ENCODE measurements around the gene TGFB2.

Gene TGFB2

DNA sequence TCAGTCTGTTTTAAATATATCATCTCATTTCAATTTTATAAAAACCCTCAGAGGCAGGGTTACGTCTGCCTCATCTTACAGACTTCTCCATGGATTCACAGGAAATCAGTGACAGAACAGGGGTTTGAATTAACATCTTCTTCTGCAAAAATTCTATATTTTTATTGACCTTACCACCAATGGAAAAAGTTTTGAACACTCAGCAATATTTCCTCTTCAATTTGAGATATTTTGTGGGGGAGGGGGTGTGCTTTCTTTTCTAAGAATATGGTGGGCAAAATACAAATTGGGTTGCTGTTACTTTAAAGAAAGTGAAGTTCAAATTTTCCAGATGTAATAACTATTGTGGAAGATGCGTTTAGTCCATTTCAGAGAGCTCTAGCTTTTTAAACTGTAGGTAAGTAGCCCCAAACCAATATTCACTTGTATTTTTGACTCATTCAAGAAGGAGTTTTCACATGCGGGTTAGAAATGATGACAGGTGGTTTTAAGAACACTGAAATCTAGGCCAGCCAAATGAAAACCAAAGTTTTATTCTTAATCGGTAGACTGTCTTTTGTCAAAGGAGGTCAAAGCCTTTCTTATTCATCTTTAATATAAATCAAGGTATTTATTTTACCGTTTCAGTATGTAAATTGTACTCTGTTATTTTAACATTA is 17.4 kb downstream of the TGFB2 start:
- Mint-ChIP-seq H3K27me3 (peaks cover 11% of the 10 kb centered on the region), H3K27ac (no peak overlapping the region), H3K4me1 (no peaks in the 10 kb centered on the region), H3K36me3 (no peaks in the 10 kb centered on the region), H3K4me3 (no peak overlapping the region), H3K9me3 (no peaks in the 10 kb centered on the region)
- CTCF ChIA-PET = no interaction called here
- no peak for DNase-seq

DNA sequence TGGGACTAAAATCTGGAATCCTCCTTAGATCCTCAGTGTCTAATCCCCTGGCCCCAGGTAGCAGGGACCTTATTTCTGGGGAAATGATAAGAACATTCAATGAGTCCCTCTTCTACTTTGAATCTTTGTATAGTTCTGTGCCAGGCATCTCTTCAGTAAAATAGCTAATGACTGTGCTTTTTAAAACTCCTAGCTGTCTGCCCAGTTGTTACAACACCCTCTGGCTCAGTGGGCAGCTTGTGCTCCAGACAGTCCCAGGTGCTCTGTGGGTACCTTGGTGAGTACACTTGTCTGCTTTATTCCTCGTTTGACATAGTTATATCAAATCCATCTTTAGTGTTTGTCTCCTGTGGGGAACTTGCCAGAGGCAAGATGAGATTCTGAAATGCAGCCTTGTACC is 18.0 kb downstream of the TGFB2 start:
- H3K4me1 Mint-ChIP-seq = no peaks in the 10 kb centered on the region
- H3K27me3 Mint-ChIP-seq = peaks cover 11% of the 10 kb centered on the region
- no peak overlapping the region for H3K27ac Mint-ChIP-seq
- H3K9me3 Mint-ChIP-seq = no peaks in the 10 kb centered on the region
- H3K36me3 Mint-ChIP-seq = no peaks in the 10 kb centered on the region
- no peak overlapping the region for H3K4me3 Mint-ChIP-seq
- CTCF ChIA-PET = no interaction called here
- no peak for DNase-seq

DNA sequence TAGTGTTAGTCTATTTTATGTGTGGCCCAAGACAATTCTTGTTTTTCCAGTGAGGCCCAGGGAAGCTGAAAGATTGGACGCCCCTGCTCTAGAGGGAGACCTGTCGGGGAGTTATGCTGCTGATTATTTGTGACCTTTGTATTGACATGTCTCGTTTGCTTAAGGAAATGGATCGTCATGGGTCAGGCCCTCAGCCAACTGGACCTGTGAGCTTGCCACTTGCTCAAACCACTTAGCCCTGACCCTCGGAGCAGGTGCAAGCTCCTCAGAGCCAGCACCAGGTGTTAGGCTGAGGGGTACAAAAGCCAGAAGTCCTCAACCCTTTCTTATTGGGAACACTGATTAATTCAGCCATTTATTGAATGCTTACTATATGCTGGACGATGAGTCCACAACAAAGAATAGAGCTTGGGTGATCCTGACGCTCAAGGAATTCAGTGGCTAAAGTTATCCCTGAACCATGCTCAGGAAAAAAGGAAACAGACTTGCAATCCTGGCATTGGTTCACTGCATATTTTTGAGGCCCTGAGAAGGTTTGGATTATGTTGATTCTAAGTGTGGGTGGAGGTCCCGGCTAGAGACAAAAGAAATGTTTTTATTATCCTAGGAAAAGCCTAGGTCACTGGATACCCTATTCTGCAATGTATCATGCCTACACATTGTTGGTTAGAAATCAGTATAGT is 19.0 kb downstream of the TGFB2 start:
- no peaks in the 10 kb centered on the region for H3K36me3 Mint-ChIP-seq
- H3K4me1 Mint-ChIP-seq = no peaks in the 10 kb centered on the region
- no peaks in the 10 kb centered on the region for H3K9me3 Mint-ChIP-seq
- CTCF ChIA-PET = no interaction called here
- peaks cover 6% of the 10 kb centered on the region for H3K27me3 Mint-ChIP-seq
- no peak overlapping the region for H3K4me3 Mint-ChIP-seq
- no peak for DNase-seq
- H3K27ac Mint-ChIP-seq = no peak overlapping the region

DNA sequence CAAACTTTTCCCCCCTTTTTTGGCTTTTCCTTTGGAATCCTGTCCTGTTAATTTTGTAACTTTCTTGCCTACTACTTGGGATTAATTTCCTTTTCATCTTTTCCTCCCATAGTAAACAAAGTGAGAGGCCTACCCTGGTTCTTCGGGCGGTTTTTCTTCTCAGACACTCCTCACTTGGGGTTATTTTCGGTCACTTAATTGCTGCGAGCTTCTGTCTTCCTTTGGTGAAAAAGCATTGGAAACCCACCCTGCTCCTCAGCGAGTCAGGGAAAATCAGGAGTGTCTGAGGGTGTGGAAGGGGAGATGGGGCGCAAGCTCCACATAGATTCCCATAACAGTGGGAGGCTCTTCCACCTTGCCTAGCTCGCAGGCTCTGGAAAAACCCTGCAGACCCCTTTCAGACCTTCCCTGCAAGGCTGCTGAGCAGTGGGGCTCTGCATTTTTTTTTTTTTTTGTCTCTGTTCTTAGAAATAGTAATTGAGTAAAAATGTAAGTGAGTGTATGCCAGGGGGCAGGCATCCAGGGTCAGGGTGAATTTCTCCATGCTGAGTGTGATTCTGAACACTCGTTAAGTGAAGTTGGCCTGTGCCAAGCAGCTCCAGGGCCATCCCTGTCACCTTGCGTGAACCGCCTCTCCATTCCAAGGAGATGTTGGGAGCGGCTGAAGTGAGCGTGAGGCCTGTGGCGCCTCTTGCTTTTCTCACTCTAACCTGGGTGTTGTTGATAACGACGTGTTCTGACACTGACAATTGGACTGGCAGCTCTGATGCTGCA is 20.3 kb downstream of the TGFB2 start:
- DNase-seq = no peak
- H3K9me3 Mint-ChIP-seq = no peaks in the 10 kb centered on the region
- no peaks in the 10 kb centered on the region for H3K4me1 Mint-ChIP-seq
- H3K27me3 Mint-ChIP-seq = peaks cover 6% of the 10 kb centered on the region
- H3K27ac Mint-ChIP-seq = no peak overlapping the region
- CTCF ChIA-PET = no interaction called here
- no peaks in the 10 kb centered on the region for H3K36me3 Mint-ChIP-seq
- no peak overlapping the region for H3K4me3 Mint-ChIP-seq

DNA sequence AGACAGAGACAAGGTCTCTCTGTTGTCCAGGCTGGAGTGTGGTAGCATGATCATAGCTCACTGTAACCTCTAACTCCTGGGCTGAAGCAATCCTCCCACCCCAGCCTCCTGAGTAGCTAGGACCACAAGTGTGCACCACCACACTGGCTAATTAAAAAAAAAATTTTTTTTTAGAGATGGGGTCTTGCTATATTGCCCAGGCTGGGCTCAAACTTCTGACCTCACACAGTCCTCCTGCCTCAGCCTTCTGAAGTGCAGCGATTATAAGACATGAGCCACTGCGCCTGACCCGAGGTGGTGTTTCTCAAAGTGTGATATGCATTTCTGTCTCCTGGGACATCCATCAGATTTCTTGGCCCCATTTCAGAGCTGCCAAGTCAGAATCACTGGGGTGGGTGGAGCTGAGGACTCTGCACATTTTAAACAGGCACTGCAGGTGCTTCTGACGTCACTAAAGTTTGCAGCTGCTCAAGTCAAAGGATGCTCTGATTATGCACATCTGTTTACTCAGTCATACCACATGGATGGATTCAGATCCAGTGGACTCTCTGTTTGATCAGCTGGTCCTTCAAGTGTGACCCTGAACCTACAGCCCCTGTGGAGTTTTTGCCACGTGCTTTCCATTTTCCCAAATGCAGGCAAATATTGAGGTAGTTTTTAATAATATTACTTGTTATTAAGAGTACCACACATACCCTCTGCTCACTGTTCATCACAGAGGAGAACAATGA is 21.4 kb downstream of the TGFB2 start:
- CTCF ChIA-PET = no interaction called here

DNA sequence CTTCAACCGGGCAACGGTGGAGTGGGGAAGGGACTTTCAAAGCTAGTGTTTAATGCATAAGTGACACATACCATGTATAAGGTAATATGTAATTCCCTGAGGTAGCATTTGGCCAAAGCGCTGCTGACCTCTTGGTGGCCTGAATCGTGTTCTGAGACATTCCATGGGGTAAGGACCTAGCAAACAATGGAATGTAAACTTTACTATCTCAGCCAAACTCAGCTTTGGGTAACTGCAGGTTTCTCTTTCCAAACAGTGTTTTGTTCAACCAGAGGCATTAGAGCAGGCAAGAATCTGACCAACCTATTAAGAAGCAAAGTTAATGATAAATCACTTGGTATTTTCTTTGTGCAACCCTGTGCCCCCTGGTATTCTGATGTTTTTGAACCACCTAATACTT is 22.0 kb downstream of the TGFB2 start:
- Mint-ChIP-seq H3K27ac (no peak overlapping the region), H3K4me3 (no peak overlapping the region), H3K36me3 (no peaks in the 10 kb centered on the region), H3K9me3 (no peaks in the 10 kb centered on the region), H3K27me3 (peaks cover 6% of the 10 kb centered on the region), H3K4me1 (no peaks in the 10 kb centered on the region)
- CTCF ChIA-PET = no interaction called here
- no peak for DNase-seq

More for the DNA sequence above, 21.4 kb downstream of the TGFB2 start:
- no peak for DNase-seq
- H3K27ac Mint-ChIP-seq = no peak overlapping the region
- H3K4me1 Mint-ChIP-seq = no peaks in the 10 kb centered on the region
- H3K36me3 Mint-ChIP-seq = no peaks in the 10 kb centered on the region
- H3K4me3 Mint-ChIP-seq = no peak overlapping the region
- no peaks in the 10 kb centered on the region for H3K9me3 Mint-ChIP-seq
- H3K27me3 Mint-ChIP-seq = peaks cover 6% of the 10 kb centered on the region

DNA sequence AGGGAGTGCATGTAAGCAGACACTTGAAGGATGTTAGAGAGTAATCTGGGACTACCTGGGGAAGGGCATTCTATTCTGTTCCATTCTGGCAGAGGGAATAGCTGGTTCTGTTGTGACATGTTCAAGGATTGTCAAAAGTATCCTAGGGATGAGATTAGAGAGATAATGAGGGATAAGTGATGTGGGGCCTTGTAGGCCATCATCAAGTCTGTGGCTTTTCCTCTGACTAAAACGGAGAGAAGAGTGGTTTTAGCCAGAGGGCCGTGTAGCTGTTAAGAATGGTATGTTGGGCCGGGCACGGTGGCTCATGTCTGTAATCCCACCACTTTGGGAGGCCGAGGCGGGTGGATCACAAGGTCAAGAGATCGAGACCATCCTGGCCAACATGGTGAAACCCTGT is 23.6 kb downstream of the TGFB2 start:
- no peak for DNase-seq
- H3K27me3 Mint-ChIP-seq = peaks cover 11% of the 10 kb centered on the region
- H3K27ac Mint-ChIP-seq = no peak overlapping the region
- H3K4me1 Mint-ChIP-seq = no peaks in the 10 kb centered on the region
- no peak overlapping the region for H3K4me3 Mint-ChIP-seq
- CTCF ChIA-PET = no interaction called here
- H3K9me3 Mint-ChIP-seq = no peaks in the 10 kb centered on the region
- no peaks in the 10 kb centered on the region for H3K36me3 Mint-ChIP-seq

DNA sequence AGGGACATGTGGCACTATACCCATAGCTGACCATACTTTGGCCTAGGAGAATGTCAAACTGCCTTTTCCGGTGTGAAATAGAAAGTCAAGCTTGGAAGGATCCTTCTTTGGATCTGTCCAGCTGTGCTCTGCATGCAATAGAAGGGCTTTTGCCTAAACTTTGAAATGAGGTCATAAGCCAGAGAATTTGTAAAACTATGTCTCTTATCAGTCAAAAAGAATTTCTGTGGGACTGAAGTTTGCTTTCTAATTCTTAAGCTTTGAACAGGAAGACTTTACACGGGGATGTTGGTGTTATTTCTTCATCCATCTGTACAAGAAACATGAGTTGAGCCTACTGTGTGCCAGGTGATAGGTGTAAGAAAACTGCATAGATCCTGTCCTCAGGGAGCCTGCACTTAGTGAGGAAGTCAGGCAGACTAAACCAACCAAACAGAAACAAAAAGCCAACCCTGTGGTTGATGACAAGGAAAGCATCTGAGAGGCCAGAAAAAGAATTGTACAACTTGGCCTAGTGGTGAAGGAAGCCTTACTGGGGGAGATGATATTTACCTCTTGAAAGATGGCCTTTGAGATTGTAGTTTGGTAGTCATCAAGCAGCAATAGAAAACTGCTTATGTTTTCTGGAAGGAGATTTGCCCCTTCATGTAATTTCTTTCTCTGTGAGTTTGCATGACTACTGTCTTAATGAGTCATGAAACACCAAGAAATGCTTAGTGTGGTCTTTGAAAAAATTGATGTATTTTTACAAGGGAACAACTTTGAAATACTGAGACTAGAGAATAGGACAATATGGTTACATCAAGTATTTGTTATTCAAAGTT is 24.8 kb downstream of the TGFB2 start:
- Mint-ChIP-seq H3K36me3 (no peaks in the 10 kb centered on the region), H3K4me3 (no peak overlapping the region), H3K9me3 (no peaks in the 10 kb centered on the region), H3K4me1 (no peaks in the 10 kb centered on the region), H3K27me3 (peaks cover 20% of the 10 kb centered on the region), H3K27ac (no peak overlapping the region)
- DNase-seq = no peak
- CTCF ChIA-PET = no interaction called here

DNA sequence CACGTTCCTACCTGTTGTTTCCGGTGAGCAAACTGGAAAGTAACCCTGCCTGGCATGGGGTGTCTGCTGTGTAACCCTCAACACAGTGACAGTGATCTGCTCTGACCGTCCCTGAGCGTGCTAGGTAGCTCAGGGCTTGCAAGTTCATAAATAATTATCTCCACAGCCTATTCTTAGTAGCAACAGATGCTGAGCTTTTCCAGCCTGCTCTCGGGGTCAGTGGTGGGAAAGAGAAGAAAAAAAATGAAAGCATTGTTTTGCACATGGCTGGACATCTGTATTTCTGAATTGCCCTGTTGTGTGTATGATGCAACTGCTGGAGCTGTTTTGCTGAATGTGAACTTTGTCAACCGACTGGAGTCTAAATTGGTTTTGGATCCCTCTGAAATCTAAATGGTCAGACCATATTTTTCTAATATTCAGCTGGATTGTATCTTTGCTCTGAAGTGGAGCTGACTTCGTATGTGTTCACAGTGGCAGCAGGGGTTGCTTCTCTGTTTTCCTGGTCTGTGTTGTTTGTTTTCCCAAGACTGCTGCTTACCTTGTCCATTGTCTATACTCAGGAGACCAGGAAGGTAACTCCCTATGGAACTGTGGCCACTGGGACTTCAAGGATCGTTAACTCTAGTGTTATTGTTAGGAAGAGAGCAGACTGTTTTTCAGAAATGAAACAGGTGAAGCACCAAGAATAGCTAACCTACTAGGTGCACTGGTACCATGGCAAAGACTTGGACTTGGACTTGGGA is 27.0 kb downstream of the TGFB2 start:
- CTCF ChIA-PET = interaction anchor here (0.6 kb wide), 1 partner anchor 1739 kb away, joined by 5 read pairs; no protein-coding TSS in a partner anchor
- Mint-ChIP-seq H3K9me3 (no peaks in the 10 kb centered on the region), H3K4me1 (peaks cover 2% of the 10 kb centered on the region), H3K4me3 (no peak overlapping the region), H3K36me3 (no peaks in the 10 kb centered on the region), H3K27ac (no peak overlapping the region), H3K27me3 (peaks cover 23% of the 10 kb centered on the region)
- no peak for DNase-seq

DNA sequence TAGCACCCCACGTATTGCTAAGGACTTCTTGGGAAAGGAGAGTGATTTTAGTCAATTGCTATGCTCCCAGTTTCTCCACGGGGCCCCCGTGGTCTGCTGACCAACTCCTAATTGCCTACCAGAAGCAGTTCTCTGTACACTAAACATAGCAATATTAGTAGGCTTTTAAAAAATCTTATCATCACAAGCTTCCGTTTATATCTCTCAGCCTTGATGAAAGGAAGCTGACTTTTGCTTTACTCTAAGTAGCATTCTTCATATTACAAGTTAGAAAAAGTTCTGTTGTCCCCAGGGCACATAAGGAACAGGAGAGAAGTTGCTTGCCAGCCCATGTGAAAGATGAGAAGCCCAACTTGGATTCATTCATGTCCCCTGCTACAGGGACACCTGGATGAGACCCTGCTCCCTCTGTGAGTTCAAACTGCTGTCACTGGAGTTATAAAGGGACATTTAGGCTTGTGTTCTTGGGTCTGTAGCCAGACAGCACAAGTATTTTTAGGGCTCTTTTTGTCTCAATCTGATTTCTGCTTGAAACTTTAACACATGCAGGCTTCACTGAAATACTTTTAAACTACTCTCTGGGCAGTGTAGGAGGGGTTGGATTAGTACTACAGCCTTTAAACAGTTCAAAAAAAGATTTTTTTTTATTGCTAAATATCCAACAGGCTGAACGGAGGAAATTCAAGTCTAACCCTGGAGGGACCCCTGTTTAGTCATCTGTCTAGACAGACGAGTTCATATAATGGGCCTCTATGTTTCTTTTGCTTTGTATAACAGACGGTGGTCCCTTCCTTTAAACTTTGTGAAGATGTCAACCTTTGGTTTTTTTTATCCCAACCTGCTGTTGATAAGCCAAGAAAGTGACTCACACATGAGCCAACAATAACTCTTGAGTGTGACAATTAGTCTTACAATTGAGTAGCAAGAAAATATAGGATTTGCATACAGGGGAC is 29.5 kb downstream of the TGFB2 start:
- H3K27me3 Mint-ChIP-seq = peaks cover 33% of the 10 kb centered on the region
- H3K4me3 Mint-ChIP-seq = no peak overlapping the region
- no peaks in the 10 kb centered on the region for H3K36me3 Mint-ChIP-seq
- H3K27ac Mint-ChIP-seq = no peak overlapping the region
- CTCF ChIA-PET = no interaction called here
- peaks cover 9% of the 10 kb centered on the region for H3K4me1 Mint-ChIP-seq
- no peak for DNase-seq
- no peaks in the 10 kb centered on the region for H3K9me3 Mint-ChIP-seq

DNA sequence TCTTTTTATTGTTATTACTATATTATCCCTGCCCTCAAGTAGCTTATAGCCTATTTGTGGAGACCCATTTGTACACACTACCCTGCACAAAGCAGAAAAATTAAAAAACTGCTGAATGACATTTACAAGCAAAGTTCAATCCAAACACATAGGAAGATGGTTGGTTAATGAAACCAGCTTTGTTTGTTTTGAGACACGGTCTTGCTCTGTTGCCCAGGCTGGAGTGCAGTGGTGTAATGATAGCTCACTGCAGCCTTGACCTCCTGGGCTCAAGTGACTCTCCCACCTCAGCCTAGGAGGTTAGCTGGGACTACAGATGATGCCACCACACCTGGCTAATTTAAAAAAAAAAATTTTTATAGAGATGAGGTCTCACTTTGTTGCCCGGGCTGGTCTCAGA is 31.6 kb downstream of the TGFB2 start:
- CTCF ChIA-PET = interaction anchor here (0.8 kb wide), 1 partner anchor 24 kb away, joined by 3 read pairs; no protein-coding TSS in a partner anchor
- Mint-ChIP-seq H3K36me3 (no peaks in the 10 kb centered on the region), H3K4me3 (no peak overlapping the region), H3K4me1 (peaks cover 9% of the 10 kb centered on the region), H3K9me3 (no peaks in the 10 kb centered on the region), H3K27me3 (peaks cover 39% of the 10 kb centered on the region), H3K27ac (no peak overlapping the region)
- no peak for DNase-seq

DNA sequence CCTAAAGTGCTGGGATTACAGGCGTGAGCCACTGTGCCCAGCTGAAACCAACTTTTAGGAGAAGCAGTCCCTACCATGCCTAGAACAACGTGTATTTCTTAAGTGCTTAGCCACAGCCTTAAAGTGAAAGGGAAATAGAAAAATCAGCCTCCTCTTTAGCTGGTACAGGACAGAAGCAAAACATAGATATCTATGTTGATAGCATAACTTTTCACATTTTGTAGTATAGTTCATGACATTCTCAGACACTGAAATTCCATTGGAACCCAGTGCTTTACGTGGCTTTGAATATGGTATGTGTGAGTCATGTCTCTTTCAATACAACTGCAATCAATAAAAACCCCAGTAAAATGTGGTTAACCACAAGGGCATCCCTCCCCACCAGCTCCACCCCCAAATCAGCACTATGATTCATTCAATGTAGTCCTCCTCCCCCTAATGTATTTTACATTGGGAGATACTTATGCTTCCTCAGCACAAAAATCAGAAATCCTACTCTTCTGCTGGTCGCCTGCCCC is 32.1 kb downstream of the TGFB2 start:
- Mint-ChIP-seq H3K36me3 (no peaks in the 10 kb centered on the region), H3K27me3 (peaks cover 39% of the 10 kb centered on the region), H3K27ac (no peak overlapping the region), H3K4me1 (peaks cover 9% of the 10 kb centered on the region), H3K9me3 (no peaks in the 10 kb centered on the region), H3K4me3 (no peak overlapping the region)
- peak; percentile 56 for DNase-seq
- CTCF ChIA-PET = interaction anchor here (1.1 kb wide), 1 partner anchor 38 kb away, joined by 3 read pairs; no protein-coding TSS in a partner anchor
